Measurements from ENCODE around the gene GRN.
"Not testable (repeated sequence)": the region's sequence is repeated elsewhere in the genome, so short reads cannot be mapped to it uniquely, and the experiment has no call there.

GRN gene

GRCh38 chr17:44327715-44328449 is 17.2 kb upstream of the GRN start:
- DNase-seq (ENCODE audit: low read depth), result no peak
- no peak for TF ChIP-seq CTCF (IDR thresholded peaks at IDR 0.05; ENCODE audit: insufficient read depth, low read depth, low read length, missing control alignments)
- H3K4me3 ChIP-seq (ENCODE audit: low read depth, low read length), result no peak overlapping the region

GRCh38 chr17:44329516-44329915 is 15.6 kb upstream of the GRN start:
- not testable (repeated sequence) for H3K4me3 ChIP-seq (ENCODE audit: low read depth, low read length); DNase-seq (ENCODE audit: low read depth)

DNA sequence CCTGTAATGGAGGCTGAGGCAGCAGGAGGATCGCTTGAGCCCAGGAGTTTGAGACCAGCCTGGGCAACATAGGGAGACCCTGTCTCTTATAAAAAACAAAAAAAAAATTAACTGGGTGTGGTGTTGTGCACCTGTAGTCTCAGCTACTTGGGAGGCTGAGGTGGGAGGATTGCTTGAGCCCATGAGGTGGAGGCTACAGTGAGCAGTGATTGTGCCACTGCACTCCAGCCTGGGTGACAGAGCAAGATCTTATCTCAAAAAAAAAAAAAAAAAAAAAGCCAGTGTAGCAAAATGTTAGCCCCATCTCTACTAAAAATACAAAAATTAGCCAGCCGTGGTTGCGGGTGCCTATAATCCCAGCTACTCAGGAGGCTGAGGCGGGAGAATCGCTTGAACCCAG is 14.8 kb upstream of the GRN start:
- not testable (repeated sequence) for H3K4me3 ChIP-seq (ENCODE audit: low read depth, low read length); DNase-seq (ENCODE audit: low read depth)

- peak; percentile 90 for DNase-seq (ENCODE audit: low read depth)
- H3K4me3 ChIP-seq (ENCODE audit: low read depth, low read length), result no peak overlapping the region
These were observed 13.8 kb upstream of the GRN start for GRCh38 chr17:44331249-44331760.

GRCh38 chr17:44333371-44333770 is 11.7 kb upstream of the GRN start:
- no peak overlapping the region for H3K4me3 ChIP-seq (ENCODE audit: low read depth, low read length)
- no peak for DNase-seq (ENCODE audit: low read depth)
- TF ChIP-seq CTCF (IDR thresholded peaks at IDR 0.05; ENCODE audit: insufficient read depth, low read depth, low read length, missing control alignments), result no peak

More at GRCh38 chr17:44331249-44331760, 13.8 kb upstream of the GRN start:
- peak; percentile 70 for TF ChIP-seq CTCF (IDR thresholded peaks at IDR 0.05; ENCODE audit: insufficient read depth, low read depth, low read length, missing control alignments)

GRCh38 chr17:44334315-44334714 is 10.8 kb upstream of the GRN start:
- TF ChIP-seq CTCF (IDR thresholded peaks at IDR 0.05; ENCODE audit: insufficient read depth, low read depth, low read length, missing control alignments), result no peak
- no peak overlapping the region for H3K4me3 ChIP-seq (ENCODE audit: low read depth, low read length)
- DNase-seq (ENCODE audit: low read depth), result no peak

DNA sequence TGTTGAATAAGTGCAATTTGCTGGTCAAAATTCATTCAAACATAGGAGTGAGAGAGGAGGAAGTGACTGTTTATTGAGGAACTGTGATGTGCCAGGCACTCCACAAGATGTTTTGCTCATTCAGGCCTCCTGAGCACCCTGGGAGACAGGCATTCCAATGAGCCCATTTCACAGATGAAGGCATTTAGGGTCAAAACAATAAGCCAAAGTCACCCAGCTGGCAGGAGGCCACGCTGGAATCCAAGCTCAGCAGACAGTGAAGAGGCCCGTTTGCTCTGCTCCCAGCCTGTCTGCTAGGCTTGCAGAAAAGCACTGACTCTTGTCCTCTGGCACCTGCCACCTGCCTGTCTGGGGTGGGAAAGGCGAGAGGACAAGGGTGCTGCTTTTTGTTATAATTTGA is 10.4 kb upstream of the GRN start:
- TF ChIP-seq CTCF (IDR thresholded peaks at IDR 0.05; ENCODE audit: insufficient read depth, low read depth, low read length, missing control alignments), result no peak
- no peak for DNase-seq (ENCODE audit: low read depth)
- no peak overlapping the region for H3K4me3 ChIP-seq (ENCODE audit: low read depth, low read length)

- no peak for TF ChIP-seq CTCF (IDR thresholded peaks at IDR 0.05; ENCODE audit: insufficient read depth, low read depth, low read length, missing control alignments)
- H3K4me3 ChIP-seq (ENCODE audit: low read depth, low read length), result no peak overlapping the region
- DNase-seq (ENCODE audit: low read depth), result no peak
These were observed 9.5 kb upstream of the GRN start for GRCh38 chr17:44335564-44335963.
